C4-2B (cell line): ENCODE results near the gene ITGB5.

Experiments
- H3K27ac ChIP-seq: fragments of 450-650 bp; 2 replicates; pipeline ENCODE4 v1.5.1; 2017
- CTCF ChIP-seq: fragments of 450-650 bp; conservative IDR thresholded peaks from 2 replicates; pipeline ENCODE4 v1.5.1; 2017; ENCODE audit warnings: mild to moderate bottlenecking
- ZFX ChIP-seq: fragments of 450-650 bp; IDR thresholded peaks from 2 replicates; pipeline ENCODE4 v1.6.1; 2017

ITGB5 gene

GRCh38 chr3:124915254-124915653 lies 28.1 kb upstream of the ITGB5 start:
- no peak overlapping the region for H3K27ac ChIP-seq
- TF ChIP-seq CTCF (no peak), ZFX (no peak)

DNA sequence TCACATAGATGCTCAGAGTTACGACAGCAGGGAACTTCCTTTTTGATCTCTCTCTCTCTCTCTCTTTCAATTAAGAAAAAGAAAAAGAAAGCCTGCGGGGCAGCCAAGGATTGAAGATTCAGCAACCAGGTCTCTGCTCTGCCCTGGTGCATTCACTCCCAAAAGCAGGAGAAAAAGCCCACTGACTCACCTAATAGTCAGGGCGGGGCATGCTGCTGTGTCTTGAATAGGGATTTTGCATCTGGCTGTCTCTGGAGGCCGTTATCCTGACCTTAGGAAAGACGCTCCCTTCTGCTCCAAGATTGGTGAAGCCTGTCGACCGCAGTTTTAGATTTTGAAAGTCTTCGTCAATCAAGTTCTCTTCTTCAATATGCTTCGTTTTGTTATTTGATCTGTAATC lies 20.8 kb upstream of the ITGB5 start:
- TF ChIP-seq CTCF (no peak), ZFX (no peak)

DNA sequence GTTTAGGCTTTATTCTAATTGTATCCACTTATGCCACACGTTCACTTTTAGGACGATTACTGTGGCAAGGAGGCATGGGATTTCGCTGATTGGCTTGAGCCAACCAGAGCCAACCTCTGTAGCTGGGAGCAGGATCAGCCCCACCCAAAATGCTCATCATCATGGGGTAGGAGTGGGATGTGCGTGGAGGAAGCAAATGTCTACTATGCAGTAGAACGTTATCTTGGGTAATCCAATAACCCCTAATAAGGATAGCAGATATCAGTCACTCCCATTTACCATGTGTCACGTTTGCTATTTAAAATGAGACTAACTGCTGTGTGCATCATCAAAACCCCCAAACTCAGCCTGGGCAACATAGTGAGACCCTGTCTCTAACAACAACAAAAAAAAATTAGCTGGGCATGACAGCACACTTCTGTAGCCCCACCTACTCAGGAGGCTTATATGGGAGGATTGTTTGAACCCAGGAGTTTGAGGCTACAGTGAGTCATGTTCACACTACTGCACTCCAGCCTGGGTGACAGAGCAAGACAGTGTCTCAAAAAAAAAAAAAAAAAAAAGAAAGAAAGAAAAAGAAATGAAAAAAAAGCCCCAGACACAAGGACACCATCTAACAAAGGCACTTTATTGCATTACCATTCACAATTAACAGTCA lies 17.8 kb upstream of the ITGB5 start:
- TF ChIP-seq ZFX (no peak), CTCF (no peak)
- no peak overlapping the region for H3K27ac ChIP-seq

More for the DNA sequence above, 20.8 kb upstream of the ITGB5 start:
- no peak overlapping the region for H3K27ac ChIP-seq

GRCh38 chr3:124903896-124904834 lies 17.0 kb upstream of the ITGB5 start:
- no peak for TF ChIP-seq CTCF
- TF ChIP-seq ZFX: no peak
- no peak overlapping the region for H3K27ac ChIP-seq

- H3K27ac ChIP-seq: no peak overlapping the region
- TF ChIP-seq ZFX: no peak
- no peak for TF ChIP-seq CTCF
These were observed 9.8 kb upstream of the ITGB5 start for GRCh38 chr3:124896824-124897526.

- TF ChIP-seq ZFX: no peak
- no peak for TF ChIP-seq CTCF
- no peak overlapping the region for H3K27ac ChIP-seq
These were observed 8.6 kb upstream of the ITGB5 start for GRCh38 chr3:124895756-124896155.
